AG04449 (cell line): ENCODE results near the gene MTF1.

ENCODE experiments used
- CTCF ChIA-PET: fragments of 350-600 bp; formaldehyde crosslinking; extraction: SDS; loops from one replicate; lab custom pipeline; 2021; ENCODE audit warnings: antibody characterized with exemption; lab: Yijun Ruan, JAX
- POLR2A ChIA-PET: fragments of 400-600, 350-600 bp; formaldehyde crosslinking; extraction: SDS; loops from one replicate; lab custom pipeline; 2020; ENCODE audit warnings: antibody characterized with exemption, inconsistent platforms; lab: Yijun Ruan, JAX
- DNase-seq: peaks from one replicate; pipeline ENCODE4 v3.0.0-alpha.2; 2010; ENCODE audit warnings: low read depth, low spot score
- H3K4me3 ChIP-seq: 2 replicates; pipeline ENCODE4 v1.5.1; 2011; ENCODE audit warnings: low read depth, mild to moderate bottlenecking, control low read depth, low read length
- CTCF ChIP-seq: IDR thresholded peaks from one replicate; pipeline ENCODE4 v1.5.1; 2011; ENCODE audit warnings: mild to moderate bottlenecking, moderate library complexity, low read length, control low read depth, inconsistent platforms; ENCODE audit not compliant: insufficient read depth; ENCODE audit errors: missing control alignments

Gene MTF1

DNA sequence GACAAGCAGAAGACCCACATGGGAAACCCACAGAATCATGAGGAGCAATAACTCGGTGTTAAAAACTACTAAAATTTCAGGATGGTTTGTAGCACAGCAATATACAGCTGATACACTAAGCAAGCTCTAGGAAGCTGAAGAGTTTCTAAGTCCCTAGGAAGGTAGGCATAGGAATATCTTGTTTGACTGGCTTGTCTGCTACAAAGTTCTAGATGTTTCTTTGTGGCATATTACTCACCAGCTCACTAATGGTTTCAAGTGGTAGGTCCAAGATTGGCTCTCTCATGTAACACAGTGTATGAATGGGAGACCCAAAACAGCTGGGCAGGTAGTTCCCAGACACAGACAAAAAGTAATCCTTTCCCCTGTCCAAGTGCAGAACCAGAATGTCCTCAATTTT lies 13.3 kb upstream of the MTF1 start:
- H3K4me3 ChIP-seq, result no peak overlapping the region
- ChIA-PET CTCF (interaction anchor here (0.9 to 6.6 kb wide), 5 partner anchors 10 to 182 kb away, joined by 3 to 108 read pairs (median 5); partner anchors contain the start of gene MTF1), POLR2A (interaction anchor here (1.0 kb wide), 1 partner anchor 13 kb away, joined by 5 read pairs; the partner anchor contains the start of gene MTF1)
- no peak for TF ChIP-seq CTCF
- no peak for DNase-seq

DNA sequence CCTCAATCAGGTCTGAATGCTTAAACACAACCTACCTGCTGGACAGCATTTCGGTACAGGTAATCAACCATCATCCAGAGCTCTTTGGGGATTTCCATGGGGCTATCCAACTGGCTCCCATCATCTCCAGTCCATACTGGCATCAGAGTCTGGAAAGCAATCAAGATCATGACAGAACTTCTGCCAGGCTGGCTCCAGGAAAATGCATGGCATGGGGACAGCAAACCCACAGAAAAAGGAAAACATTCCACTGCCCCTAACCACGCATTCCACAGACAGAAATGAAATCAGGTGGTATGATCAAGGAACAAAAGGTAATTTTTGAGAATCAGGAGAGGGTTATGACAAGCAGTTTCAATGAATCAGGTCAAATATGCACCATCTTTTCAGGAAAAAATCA lies 9.1 kb upstream of the MTF1 start:
- CTCF ChIA-PET, result interaction anchor here (0.7 to 1.1 kb wide), 2 partner anchors 9 to 14 kb away, joined by 4 to 9 read pairs; partner anchors contain the start of gene MTF1
- POLR2A ChIA-PET, result no interaction called here

GRCh38 chr1:37867784-37868183 lies 8.4 kb upstream of the MTF1 start:
- no peak overlapping the region for H3K4me3 ChIP-seq
- no peak for DNase-seq
- ChIA-PET POLR2A (no interaction called here), CTCF (interaction anchor here (0.6 to 1.1 kb wide), 2 partner anchors 8 to 22 kb away, joined by 3 to 9 read pairs; partner anchors contain the start of gene MTF1)
- no peak for TF ChIP-seq CTCF

More for the DNA sequence above, 9.1 kb upstream of the MTF1 start:
- DNase-seq, result no peak
- TF ChIP-seq CTCF, result no peak
- H3K4me3 ChIP-seq, result no peak overlapping the region

GRCh38 chr1:37866491-37866890 lies 7.1 kb upstream of the MTF1 start:
- no peak for TF ChIP-seq CTCF
- no peak overlapping the region for H3K4me3 ChIP-seq
- POLR2A ChIA-PET, result no interaction called here
- CTCF ChIA-PET, result interaction anchor here (1.2 kb wide), 1 partner anchor 20 kb away, joined by 3 read pairs; no protein-coding TSS in a partner anchor
- DNase-seq, result no peak

DNA sequence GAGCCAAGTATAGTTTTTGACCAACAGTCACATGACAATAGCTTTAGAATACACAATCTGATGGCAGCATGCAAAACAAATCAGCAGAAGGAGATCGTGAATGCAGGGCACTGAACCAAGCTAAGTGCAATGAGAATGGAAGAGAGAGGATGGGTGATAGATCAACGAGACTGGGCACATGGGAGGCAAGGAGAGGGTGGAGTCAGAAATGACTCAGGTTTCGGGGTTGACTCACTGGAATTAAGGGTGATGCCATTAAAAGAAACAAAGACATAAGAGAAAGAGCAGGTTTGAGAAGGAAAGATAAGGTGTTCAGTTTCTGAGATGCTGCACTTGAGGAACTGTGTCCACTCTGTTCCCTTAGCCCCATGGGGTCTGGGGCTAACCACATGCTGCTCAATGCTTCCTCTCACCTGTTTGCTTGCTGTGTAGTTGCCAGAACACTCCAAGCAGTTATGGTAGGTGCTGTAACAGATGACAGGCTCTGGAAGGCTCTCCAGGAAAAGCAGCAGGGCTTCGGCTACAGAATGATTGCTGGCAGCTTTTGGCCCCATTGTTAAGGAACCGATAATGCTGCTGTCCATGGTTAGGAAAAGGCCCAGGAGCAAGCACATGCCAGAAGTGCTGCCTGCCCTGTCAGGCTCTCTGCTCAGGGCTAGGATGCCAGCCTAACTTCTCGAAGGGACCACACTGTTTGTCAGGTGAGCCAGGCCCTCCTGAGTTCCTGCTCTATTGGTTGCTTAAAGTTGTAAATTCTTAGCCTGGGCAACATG lies 6.1 kb upstream of the MTF1 start:
- ChIA-PET CTCF (interaction anchor here (0.7 kb wide), 1 partner anchor 125 kb away, joined by 3 read pairs; the partner anchor contains the start of gene SF3A3), POLR2A (interaction anchor here (0.5 to 0.6 kb wide), 2 partner anchors 120 to 1679 kb away, joined by 3 read pairs; no protein-coding TSS in a partner anchor)
- no peak for TF ChIP-seq CTCF
- no peak overlapping the region for H3K4me3 ChIP-seq
- no peak for DNase-seq

- ChIA-PET CTCF (interaction anchor here (0.6 to 8.6 kb wide), 4 partner anchors 11 to 103 kb away, joined by 3 to 108 read pairs (median 3); no protein-coding TSS in a partner anchor), POLR2A (no interaction called here)
- DNase-seq, result no peak
- no peak overlapping the region for H3K4me3 ChIP-seq
- no peak for TF ChIP-seq CTCF
Measured at GRCh38 chr1:37862330-37862729, 2.9 kb upstream of the MTF1 start.
